Inflammatory macrophage treated with lipopolysaccharide for 1 hour (primary cell): ENCODE data around the gene NAV3.

Experiments used
- DNase-seq, 2 donors: peaks; one replicate each; pipeline ENCODE4 v3.0.0-alpha.2; 2020 to 2022

NAV3 gene

GRCh38 chr12:77830583-77831351 is at the start of gene NAV3:
NAV3 (plus strand) TSS chr12:77830894; CDS start chr12:77831462, 568 bp downstream.
- DNase-seq: no peak

DNA sequence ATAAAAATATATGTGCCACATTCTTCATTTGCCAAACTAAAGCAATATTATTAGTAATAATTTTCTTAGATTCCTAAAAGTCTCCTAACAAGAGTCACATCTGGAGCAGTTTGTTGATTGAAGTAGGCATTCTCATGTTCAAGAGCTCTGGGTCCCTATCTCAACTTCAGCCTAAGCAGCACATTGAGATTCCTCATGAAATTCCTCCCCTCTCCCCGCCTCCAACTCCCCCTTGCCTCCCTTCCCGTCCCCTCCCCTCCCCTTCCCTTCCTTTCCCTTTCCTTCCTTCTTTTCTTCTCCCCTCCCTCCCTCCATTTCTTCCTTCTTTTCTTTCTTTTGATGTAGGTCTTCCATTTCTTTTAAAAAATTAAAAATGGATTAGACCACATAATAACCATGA is 48.7 kb upstream of the NAV3 start:
- no peak for DNase-seq

DNA sequence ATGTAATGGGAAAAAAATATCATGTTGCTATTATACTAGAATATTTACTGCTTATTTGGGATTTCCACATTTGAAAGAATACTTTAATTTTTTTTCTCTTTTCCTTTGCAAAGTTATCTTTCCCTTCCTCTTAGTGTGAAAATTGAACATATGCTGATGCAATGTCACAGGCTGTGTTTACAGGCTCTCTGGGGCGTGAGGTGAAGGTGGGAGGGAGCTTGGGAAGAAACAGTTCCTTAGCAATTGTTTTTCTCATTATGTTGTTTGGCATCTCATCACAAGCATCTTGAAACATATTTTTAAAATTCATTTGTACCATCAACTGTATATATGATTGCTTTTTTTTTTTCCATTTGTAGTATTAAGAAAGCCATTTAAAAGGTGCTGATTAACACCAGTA is 47.9 kb upstream of the NAV3 start:
- DNase-seq: no peak

DNA sequence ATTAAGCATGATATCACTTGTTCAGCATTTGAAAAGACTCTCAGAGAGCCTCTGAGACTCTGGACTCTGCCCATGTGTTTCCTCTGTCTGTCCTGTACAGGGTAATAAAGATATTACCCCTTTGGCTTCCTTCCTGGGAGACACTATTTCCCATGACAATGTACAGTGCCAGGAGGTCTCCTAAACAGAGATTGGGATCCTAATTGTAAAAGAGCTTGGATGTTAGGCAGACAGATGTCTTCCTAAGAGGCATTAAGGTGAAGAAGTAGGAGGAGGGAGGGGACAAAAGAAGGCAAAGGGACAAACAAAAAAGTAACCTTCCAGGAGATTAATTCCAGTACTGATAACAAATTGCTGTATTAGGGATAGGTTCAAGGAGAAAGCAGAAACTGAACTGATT is 45.5 kb upstream of the NAV3 start:
- no peak for DNase-seq

DNA sequence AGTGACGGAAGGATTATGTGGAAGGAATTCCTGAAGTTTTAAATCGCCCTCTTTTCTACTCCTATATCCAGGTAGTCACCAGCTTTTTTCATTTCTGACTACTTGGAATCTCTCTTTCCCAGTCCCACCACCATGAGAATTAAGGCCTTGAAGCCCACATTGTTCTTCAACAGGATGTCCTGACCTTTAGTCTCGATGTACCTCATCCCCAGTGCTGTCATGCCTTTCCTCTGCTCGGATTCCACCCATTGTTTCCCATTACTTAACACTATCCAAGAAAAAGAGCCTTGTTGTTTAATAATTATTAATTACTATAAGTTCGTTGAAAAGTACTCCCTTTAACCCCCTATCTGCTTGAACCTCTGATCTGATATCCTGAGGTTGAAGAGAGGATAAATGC is 44.0 kb upstream of the NAV3 start:
- DNase-seq: no peak

DNA sequence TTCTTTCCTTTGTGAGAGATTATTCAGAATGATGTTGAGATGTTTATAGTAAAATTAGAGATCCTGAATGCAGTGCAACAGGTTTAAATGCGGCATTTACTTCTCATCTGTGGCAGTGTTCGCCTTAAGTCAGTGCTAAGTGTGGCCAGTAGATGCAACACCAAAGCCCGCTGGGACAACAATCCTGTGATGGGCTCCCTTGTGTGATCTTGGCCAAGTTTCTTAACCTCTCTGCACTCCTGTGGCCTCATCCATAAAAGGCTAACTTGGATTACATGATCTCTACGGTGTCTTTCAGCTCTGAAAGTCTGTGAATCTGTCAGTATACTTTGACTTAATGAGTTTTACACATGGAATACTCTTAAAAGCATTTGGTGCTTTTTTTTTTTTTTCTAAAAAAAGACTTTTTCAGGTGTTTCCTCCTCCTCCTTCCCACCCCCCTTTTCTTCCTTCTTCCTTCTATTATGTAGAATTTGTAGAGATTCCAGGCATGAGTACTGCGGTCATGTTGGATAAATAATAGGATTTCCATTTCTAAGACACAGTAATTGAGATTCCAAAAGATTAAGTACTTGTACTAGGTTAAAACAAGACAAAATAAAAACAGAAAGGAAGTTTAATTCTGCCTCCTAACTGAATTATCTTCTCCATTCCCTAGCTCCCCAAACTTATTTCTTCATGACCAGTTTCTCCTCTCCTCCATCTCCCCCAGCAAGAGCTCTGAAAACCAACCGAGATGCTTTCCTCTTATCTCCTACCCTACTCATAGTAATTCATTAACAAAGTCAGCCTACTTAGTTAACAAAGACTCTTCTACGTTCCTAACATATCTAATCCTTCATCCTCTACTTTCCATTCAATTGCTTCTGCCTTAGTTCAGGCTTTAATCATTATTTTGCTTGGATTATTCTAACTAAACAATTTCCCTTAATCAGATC is 42.2 kb upstream of the NAV3 start:
- DNase-seq: no peak

GRCh38 chr12:77795699-77796098 is 35.0 kb upstream of the NAV3 start:
- no peak for DNase-seq

- no peak for DNase-seq
Observed at GRCh38 chr12:77796775-77797174, 33.9 kb upstream of the NAV3 start.

GRCh38 chr12:77800501-77800900 is 30.2 kb upstream of the NAV3 start:
- DNase-seq: no peak

DNA sequence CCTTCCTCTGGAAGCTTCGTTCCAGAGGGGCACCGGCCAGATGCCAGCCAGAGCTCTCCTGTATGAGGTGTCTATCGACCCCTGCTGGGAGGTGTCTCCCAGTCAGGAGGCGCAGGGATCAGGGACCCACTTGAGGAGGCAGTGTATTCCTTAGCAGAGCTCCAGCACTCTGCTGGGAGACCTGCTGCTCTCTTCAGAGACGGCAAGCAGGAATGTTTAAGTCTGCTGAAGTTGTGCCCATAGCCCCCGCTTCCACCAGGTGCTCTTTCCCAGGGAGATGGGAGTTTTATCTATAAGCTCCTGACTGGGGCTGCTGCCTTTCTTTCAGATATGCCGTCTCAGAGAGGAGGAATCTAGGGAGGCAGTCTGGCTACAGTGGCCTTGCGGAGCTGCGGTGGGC is 22.2 kb upstream of the NAV3 start:
- DNase-seq: no peak

DNA sequence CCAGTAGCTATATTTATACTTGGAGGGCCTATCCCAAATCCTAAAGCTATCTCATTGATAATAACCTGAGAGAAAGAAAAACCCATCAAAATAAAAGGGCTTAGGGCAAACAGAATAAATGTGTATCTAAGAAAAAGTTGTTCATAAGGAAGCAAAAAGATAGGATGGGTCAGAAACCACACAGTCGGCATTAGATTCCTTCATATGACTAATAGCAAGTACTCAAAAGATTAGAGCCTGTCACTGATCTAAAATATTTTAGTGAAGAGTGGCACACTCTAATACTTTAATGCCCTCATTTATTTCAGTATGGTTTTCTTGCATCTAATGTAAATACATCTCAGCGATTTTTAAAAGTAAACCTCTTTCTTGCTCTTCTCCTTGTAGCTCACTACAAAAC is 17.1 kb upstream of the NAV3 start:
- DNase-seq: no peak

DNA sequence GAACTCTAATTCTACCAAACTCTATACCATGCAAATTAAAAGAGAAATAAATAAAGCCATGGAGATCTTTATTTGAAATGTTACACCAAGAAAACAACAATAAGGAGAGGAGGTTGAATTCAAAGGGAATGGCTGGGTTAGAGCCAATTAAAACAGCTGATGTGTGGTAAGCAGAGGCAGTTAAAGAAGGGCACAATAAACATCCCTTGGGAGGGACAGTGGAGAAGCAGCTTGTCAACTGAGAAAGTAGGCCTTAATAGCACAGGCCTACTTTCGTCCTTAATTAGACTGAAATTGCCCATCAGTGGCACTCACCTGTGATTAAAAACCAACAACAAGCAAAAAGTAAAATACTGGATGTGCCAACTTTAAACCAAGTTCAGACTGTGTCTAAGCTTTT is 16.3 kb upstream of the NAV3 start:
- no peak for DNase-seq

- DNase-seq: no peak
Observed at GRCh38 chr12:77816196-77816595, 14.5 kb upstream of the NAV3 start.

- no peak for DNase-seq
Observed at GRCh38 chr12:77817276-77817675, 13.4 kb upstream of the NAV3 start.

GRCh38 chr12:77818351-77818750 is 12.3 kb upstream of the NAV3 start:
- DNase-seq: no peak

DNA sequence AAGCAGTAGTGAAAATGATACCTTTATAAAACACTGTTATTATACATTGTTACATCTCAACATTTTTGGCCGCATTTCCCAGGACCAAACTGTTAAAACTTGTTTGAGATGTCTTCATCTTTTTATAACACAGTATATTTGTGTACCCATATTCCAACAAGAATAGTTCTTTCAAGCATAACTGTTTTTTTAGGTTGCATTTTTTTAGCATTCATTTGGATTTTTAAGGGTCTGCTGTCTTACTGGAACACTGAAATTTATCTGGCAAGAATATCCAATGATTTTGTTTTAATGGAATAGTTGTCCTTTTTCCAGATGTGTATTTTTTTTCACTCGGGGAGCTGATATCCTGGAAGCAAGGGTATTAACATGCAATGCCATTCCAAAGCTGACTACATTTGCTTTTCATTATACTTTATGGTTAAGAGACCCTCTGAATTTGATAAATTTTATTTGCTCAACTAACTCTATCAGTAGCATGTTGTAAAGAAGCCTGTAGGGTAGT is 8.9 kb upstream of the NAV3 start:
- DNase-seq: no peak

- DNase-seq: no peak
Observed at GRCh38 chr12:77833329-77833728, 2.6 kb downstream of the NAV3 start.

GRCh38 chr12:77834618-77835017 is 3.9 kb downstream of the NAV3 start:
- no peak for DNase-seq

GRCh38 chr12:77835969-77836368 is 5.3 kb downstream of the NAV3 start:
- no peak for DNase-seq

GRCh38 chr12:77837876-77838291 is 7.2 kb downstream of the NAV3 start:
- no peak for DNase-seq

DNA sequence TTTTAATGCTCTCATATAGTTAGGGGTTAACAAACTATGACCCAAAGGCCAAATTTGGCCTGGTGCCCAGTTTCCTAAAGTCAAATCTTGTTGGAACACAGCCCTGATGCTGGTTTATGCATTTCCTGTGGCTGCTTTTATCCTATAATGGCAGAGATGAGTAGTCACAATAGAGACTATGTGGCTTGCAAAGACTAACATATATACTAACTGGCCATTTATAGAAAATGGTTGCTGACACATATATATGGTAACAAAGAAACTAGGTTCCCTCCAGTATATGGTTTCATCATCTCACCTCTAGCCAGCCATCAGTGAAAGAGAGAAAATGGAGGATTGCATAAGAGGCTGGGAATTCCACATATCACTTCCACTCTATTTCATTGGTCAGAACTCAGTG is 10.8 kb downstream of the NAV3 start:
- no peak for DNase-seq

DNA sequence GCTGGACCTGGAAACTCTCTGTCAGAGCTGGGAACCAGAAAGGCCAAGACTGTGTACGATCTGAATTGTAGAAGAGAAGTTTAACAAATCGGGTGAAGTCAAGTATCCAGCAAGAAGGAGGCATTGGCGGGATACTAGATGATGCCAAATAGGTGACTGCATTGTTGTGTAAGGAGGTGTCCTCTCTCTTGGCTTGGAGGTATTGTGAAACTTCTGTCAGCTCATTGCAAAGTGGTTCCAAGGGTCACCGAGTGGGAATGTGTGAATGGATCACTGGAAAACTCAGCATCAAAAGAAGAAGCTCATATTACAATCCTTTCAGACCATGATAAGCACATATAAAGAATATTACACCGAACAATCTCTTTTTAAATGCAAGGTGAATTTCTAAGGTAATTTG is 11.7 kb downstream of the NAV3 start:
- no peak for DNase-seq

- no peak for DNase-seq
Observed at GRCh38 chr12:77845831-77846230, 15.1 kb downstream of the NAV3 start.

DNA sequence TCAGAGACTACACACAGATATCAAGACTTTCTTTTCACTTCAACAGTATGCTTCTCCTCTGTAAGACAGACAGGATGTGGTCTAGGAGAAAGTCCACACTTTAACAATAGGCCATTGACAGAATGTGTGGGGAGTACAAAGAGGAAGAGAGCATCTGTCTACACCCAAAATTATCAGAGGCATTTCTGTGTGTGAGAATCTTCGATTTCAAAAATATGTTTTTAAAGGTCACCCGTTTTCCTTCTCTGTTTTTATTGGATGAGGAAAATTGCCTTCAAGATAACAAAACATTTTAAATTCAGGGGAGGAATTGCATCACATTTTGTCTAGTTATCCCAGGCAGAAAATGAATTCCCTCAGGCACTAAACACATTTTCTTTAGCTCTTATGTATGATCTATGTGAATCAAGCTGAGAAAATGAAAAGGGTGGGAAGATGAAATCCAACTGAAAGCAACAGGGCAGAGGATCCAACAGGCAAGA is 16.4 kb downstream of the NAV3 start:
- DNase-seq: no peak
